ENCODE results near the gene FAM111B.
A peak's percentile ranks its signal among the peaks of the same experiment; 100 is the strongest.

FAM111B gene

DNA sequence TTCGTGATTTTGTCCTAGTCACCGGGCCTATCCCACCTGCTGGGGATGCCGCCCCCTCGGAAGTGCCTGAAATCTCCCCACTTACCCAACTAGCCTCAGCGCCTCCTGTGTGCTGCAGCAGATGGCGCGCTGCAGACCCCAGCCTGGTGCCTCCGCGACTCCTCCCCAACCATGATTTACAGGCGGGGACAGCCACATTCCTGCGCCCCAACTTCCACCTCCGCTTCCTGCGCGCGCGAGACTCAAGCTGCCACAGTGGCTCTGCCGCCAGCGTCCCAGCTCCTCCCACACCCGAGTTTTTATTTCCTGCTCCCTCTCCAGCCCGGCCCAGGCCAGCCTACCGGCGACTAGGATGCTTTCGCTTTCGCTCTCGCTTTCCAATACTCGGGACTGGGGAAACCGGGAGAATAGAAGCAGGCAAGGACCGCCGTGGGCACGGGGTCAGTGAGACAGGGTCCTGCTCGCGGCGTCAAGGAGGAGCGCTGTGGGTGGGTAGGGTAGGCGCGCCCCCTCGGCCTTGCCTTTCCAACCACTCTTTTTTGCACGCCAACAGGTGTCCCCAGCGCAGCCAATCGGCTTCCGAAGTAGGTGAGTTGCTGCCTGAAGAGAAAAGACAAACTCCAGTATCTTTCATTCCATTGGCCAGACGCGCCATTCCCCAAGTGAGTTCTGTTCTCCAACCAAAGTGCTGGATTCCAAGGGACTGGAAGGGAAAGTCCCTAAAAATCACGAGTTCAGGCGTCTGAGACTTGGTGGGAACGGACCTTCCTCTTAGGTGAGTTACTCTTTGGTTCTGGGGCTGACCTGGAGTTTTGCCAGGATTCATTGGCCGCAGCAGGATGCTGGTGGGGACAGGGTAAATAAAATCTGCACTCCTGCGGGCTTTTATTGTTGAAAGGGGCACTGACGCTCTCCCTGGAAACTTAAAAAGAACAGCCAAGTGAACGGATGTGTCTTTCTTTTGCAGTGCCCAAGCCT is 35.8 kb downstream of the FAM111B start, which contains the start of gene FAM111A:
Gene FAM111A (plus strand): TSS at position 327 of the 978 bp plus-strand sequence. CDS start 6,017 bp downstream, outside the sequence.
- H2BK120ac ChIP-seq (ENCODE audit: low read depth, low read length): peak within 1 kb of the TSS; percentile 71
- H3K27me3 ChIP-seq (ENCODE audit: control insufficient read depth in 1 of 2, insufficient read depth in 1 of 2, low read length in 2 of 2): no peaks in the 10 kb centered on the region
- peaks cover 0 to 13% of the 10 kb centered on the region in 2 experiments for H3K36me3 ChIP-seq (ENCODE audit: control insufficient read depth in 1 of 2, insufficient read depth in 2 of 2, low read depth in 1 of 2, low read length in 2 of 2)
- H3K27ac ChIP-seq (ENCODE audit: low read length, poor library complexity, severe bottlenecking): peak within 1 kb of the TSS; percentile 98
- H4K91ac ChIP-seq (ENCODE audit: low read length): peak within 1 kb of the TSS; percentile 83
- H3K4me3 ChIP-seq (ENCODE audit: insufficient read depth in 1 of 2, low read depth in 1 of 2, low read length in 2 of 2): peak within 1 kb of the TSS; percentile 77 to 85
- peak within 1 kb of the TSS; percentile 85 for H2AFZ ChIP-seq (ENCODE audit: low read depth, low read length)
- H2BK5ac ChIP-seq (ENCODE audit: low read depth, low read length, poor library complexity, severe bottlenecking): peak within 1 kb of the TSS; percentile 91
- H3K9me3 ChIP-seq (ENCODE audit: control insufficient read depth, low read length): no peaks in the 10 kb centered on the region
- no peak within 1 kb of the TSS for H3K23ac ChIP-seq (ENCODE audit: low read length in 2 of 2)
- H4K8ac ChIP-seq (ENCODE audit: low read length): peak within 1 kb of the TSS; percentile 71
- peak within 1 kb of the TSS; percentile 29 to 64 for H3K4ac ChIP-seq (ENCODE audit: low read depth in 1 of 2, low read length in 2 of 2)
- no peak within 1 kb of the TSS for H2AK5ac ChIP-seq (ENCODE audit: low read length, severe bottlenecking)
- peak within 1 kb of the TSS in 1 of 2 experiments; percentile 95 for H3K18ac ChIP-seq (ENCODE audit: low read depth in 1 of 2, low read length in 2 of 2)
- peak within 1 kb of the TSS in 1 of 2 experiments; percentile 75 for H2BK12ac ChIP-seq (ENCODE audit: low read length in 2 of 2)
- peak within 1 kb of the TSS; percentile 89 for H3K4me2 ChIP-seq (ENCODE audit: low read length, poor library complexity, severe bottlenecking)
- WGBS: 1% methylated on average over 50 of the region's 50 CpGs
- peaks cover 10% of the 10 kb centered on the region for H3K79me1 ChIP-seq (replicated peaks; ENCODE audit: low read length, poor library complexity, severe bottlenecking)
- peak within 1 kb of the TSS; percentile 93 for H3K9ac ChIP-seq (ENCODE audit: low read length)
- DNase-seq: peak; percentile 94
- H3K14ac ChIP-seq (ENCODE audit: low read length in 2 of 2): peak within 1 kb of the TSS in 1 of 2 experiments; percentile 87
- peak within 1 kb of the TSS; percentile 70 for H2BK15ac ChIP-seq (ENCODE audit: low read depth, poor library complexity, severe bottlenecking)
- peaks cover 9% of the 10 kb centered on the region for H3K4me1 ChIP-seq (ENCODE audit: control insufficient read depth, insufficient read depth, low read depth, low read length)

GRCh38 chr11:59144096-59144495 is 37.1 kb downstream of the FAM111B start:
- Histone ChIP-seq H3K18ac (ENCODE audit: low read depth in 1 of 2, low read length in 2 of 2) (no peak overlapping the region), H3K4me1 (ENCODE audit: control insufficient read depth, insufficient read depth, low read depth, low read length) (peaks cover 9% of the 10 kb centered on the region), H2BK15ac (ENCODE audit: low read depth, poor library complexity, severe bottlenecking) (no peak overlapping the region), H4K91ac (ENCODE audit: low read length) (no peak overlapping the region), H3K23ac (ENCODE audit: low read length in 2 of 2) (no peak overlapping the region), H3K9me3 (ENCODE audit: control insufficient read depth, low read length) (no peaks in the 10 kb centered on the region), H4K8ac (ENCODE audit: low read length) (no peak overlapping the region), H2AFZ (ENCODE audit: low read depth, low read length) (no peak overlapping the region), H2AK5ac (ENCODE audit: low read length, severe bottlenecking) (no peak overlapping the region), H3K79me1 (replicated peaks; ENCODE audit: low read length, poor library complexity, severe bottlenecking) (peaks cover 11% of the 10 kb centered on the region), H3K27me3 (ENCODE audit: control insufficient read depth in 1 of 2, insufficient read depth in 1 of 2, low read length in 2 of 2) (no peaks in the 10 kb centered on the region), H2BK5ac (ENCODE audit: low read depth, low read length, poor library complexity, severe bottlenecking) (no peak overlapping the region), H3K4me3 (ENCODE audit: insufficient read depth in 1 of 2, low read depth in 1 of 2, low read length in 2 of 2) (peak overlapping the region in 1 of 2 experiments; percentile 85), H2BK120ac (ENCODE audit: low read depth, low read length) (no peak overlapping the region), H3K14ac (ENCODE audit: low read length in 2 of 2) (no peak overlapping the region), H3K9ac (ENCODE audit: low read length) (peak overlapping the region; percentile 93), H3K27ac (ENCODE audit: low read length, poor library complexity, severe bottlenecking) (peak overlapping the region; percentile 57), H3K4ac (ENCODE audit: low read depth in 1 of 2, low read length in 2 of 2) (no peak overlapping the region), H3K4me2 (ENCODE audit: low read length, poor library complexity, severe bottlenecking) (peak overlapping the region; percentile 93), H2BK12ac (ENCODE audit: low read length in 2 of 2) (no peak overlapping the region), H3K36me3 (ENCODE audit: control insufficient read depth in 1 of 2, insufficient read depth in 2 of 2, low read depth in 1 of 2, low read length in 2 of 2) (peaks cover 0 to 12% of the 10 kb centered on the region in 2 experiments)
- WGBS: 81% methylated on average over 1 of the region's 1 CpG
- no peak for DNase-seq

GRCh38 chr11:59144579-59145345 is 37.7 kb downstream of the FAM111B start:
- peaks cover 0 to 16% of the 10 kb centered on the region in 2 experiments for H3K36me3 ChIP-seq (ENCODE audit: control insufficient read depth in 1 of 2, insufficient read depth in 2 of 2, low read depth in 1 of 2, low read length in 2 of 2)
- peak overlapping the region; percentile 61 to 85 for H3K4me3 ChIP-seq (ENCODE audit: insufficient read depth in 1 of 2, low read depth in 1 of 2, low read length in 2 of 2)
- H3K9ac ChIP-seq (ENCODE audit: low read length): peak overlapping the region; percentile 93
- H2AK5ac ChIP-seq (ENCODE audit: low read length, severe bottlenecking): no peak overlapping the region
- H2BK5ac ChIP-seq (ENCODE audit: low read depth, low read length, poor library complexity, severe bottlenecking): no peak overlapping the region
- peaks cover 9% of the 10 kb centered on the region for H3K4me1 ChIP-seq (ENCODE audit: control insufficient read depth, insufficient read depth, low read depth, low read length)
- H3K9me3 ChIP-seq (ENCODE audit: control insufficient read depth, low read length): no peaks in the 10 kb centered on the region
- H2BK12ac ChIP-seq (ENCODE audit: low read length in 2 of 2): no peak overlapping the region
- H4K91ac ChIP-seq (ENCODE audit: low read length): peak overlapping the region; percentile 41
- peak overlapping the region; percentile 48 for H4K8ac ChIP-seq (ENCODE audit: low read length)
- DNase-seq: peak; percentile 87
- H3K4me2 ChIP-seq (ENCODE audit: low read length, poor library complexity, severe bottlenecking): peak overlapping the region; percentile 93
- peak overlapping the region; percentile 6 for H2AFZ ChIP-seq (ENCODE audit: low read depth, low read length)
- peak overlapping the region; percentile 45 for H2BK15ac ChIP-seq (ENCODE audit: low read depth, poor library complexity, severe bottlenecking)
- H3K18ac ChIP-seq (ENCODE audit: low read depth in 1 of 2, low read length in 2 of 2): peak overlapping the region in 1 of 2 experiments; percentile 57
- no peak overlapping the region for H2BK120ac ChIP-seq (ENCODE audit: low read depth, low read length)
- no peak overlapping the region for H3K4ac ChIP-seq (ENCODE audit: low read depth in 1 of 2, low read length in 2 of 2)
- no peaks in the 10 kb centered on the region for H3K27me3 ChIP-seq (ENCODE audit: control insufficient read depth in 1 of 2, insufficient read depth in 1 of 2, low read length in 2 of 2)
- under 1% methylated on average over 39 of the region's 39 CpGs for whole genome bisulfite sequencing
- peak overlapping the region; percentile 57 for H3K27ac ChIP-seq (ENCODE audit: low read length, poor library complexity, severe bottlenecking)
- no peak overlapping the region for H3K14ac ChIP-seq (ENCODE audit: low read length in 2 of 2)
- peaks cover 11% of the 10 kb centered on the region for H3K79me1 ChIP-seq (replicated peaks; ENCODE audit: low read length, poor library complexity, severe bottlenecking)
- no peak overlapping the region for H3K23ac ChIP-seq (ENCODE audit: low read length in 2 of 2)
